ENCODE measurements around the gene IKZF2. TPM values are rescaled to one million over a fixed set of nuclear protein-coding genes. Genes with fewer than 3 reads are reported as not detected.

The IKZF2 gene
- total and polyA plus RNA-seq, 2 of the 4 experiments (the other 2 are of a cell fraction), result 2.1 to 25.5 TPM

DNA sequence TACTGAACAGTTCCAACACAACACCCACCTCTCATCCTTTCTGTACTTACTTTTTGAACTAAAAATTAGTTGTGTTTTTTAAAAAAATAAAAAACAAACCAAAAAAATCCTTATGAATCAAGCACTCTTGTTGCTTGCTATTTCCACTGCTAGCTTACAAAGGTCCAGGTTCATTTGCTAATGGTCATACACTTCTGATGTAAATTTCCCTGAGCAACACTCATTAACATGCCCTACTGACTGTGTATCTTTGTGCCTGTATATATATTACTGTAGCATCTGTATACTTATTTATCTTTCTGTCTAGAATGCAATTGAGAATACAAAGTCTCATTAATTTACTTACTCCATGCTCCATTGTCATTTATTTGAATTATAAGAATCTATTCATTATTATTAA, 30.3 kb upstream of the IKZF2 start:
- ChIA-PET CTCF (no interaction called here), POLR2A (ENCODE audit: unreplicated experiment) (no interaction called here)
- Histone ChIP-seq H4K8ac (ENCODE audit: low read depth in 2 of 2, low read length in 2 of 2) (no peak overlapping the region), H3K14ac (replicated peaks; ENCODE audit: low read depth, low read length) (no peak overlapping the region), H3K36me3 (ENCODE audit: control insufficient read depth, insufficient read depth, low read length) (no peaks in the 10 kb centered on the region), H4K5ac (ENCODE audit: low read depth, low read length) (no peak overlapping the region), H4K91ac (ENCODE audit: insufficient read depth, low read depth, low read length) (no peak overlapping the region), H2BK15ac (ENCODE audit: low read depth, low read length) (no peak overlapping the region), H2AK5ac (ENCODE audit: low read depth, low read length) (no peak overlapping the region), H2BK5ac (ENCODE audit: low read depth, low read length, poor library complexity, severe bottlenecking) (no peak overlapping the region), H3K56ac (ENCODE audit: extremely low read depth, insufficient read depth, low read length) (no peak overlapping the region), H2BK120ac (ENCODE audit: low read depth, low read length) (no peak overlapping the region), H3K9ac (ENCODE audit: low read depth, low read length) (no peak overlapping the region), H3K27me3 (ENCODE audit: control insufficient read depth, insufficient read depth, low read length) (no peaks in the 10 kb centered on the region), H2AFZ (replicated peaks; ENCODE audit: low read length, poor library complexity) (no peak overlapping the region), H2BK20ac (ENCODE audit: low read depth, low read length) (no peak overlapping the region), H3K4me3 (ENCODE audit: insufficient read depth, low read depth, low read length) (no peak overlapping the region), H3K18ac (ENCODE audit: low read depth, low read length) (no peak overlapping the region), H2AK9ac (replicated peaks; ENCODE audit: low read depth, low read length, poor library complexity) (no peak overlapping the region), H3K4me1 (ENCODE audit: control insufficient read depth, insufficient read depth, low read length) (peaks cover 3% of the 10 kb centered on the region; the same call in 1 of the 2 replicates), H4K20me1 (ENCODE audit: insufficient read depth, low read length) (no peaks in the 10 kb centered on the region), H3K23ac (ENCODE audit: low read depth, low read length) (no peak overlapping the region), H3K27ac (ENCODE audit: insufficient read depth, low read length) (no peak overlapping the region), H3K79me1 (ENCODE audit: low read depth in 1 of 2, low read length in 2 of 2) (no peaks in the 10 kb centered on the region), H3K9me1 (ENCODE audit: insufficient read depth, low read length) (no peaks in the 10 kb centered on the region), H3K4ac (ENCODE audit: low read depth, low read length) (no peak overlapping the region), H3K4me2 (ENCODE audit: low read depth, low read length) (no peak overlapping the region), H3K9me3 (ENCODE audit: control insufficient read depth, insufficient read depth, low read length) (no peaks in the 10 kb centered on the region)
- in situ Hi-C loops (cut with MboI; ENCODE audit: low sequenced_read_pairs) (no loop called here), dilution Hi-C loops (cut with HindIII; ENCODE audit: low sequenced_read_pairs, unreplicated experiment) (no loop called here), intact Hi-C loops (cut with micrococcal nuclease) (no loop called here)
- no TSS peak for BruUV-seq (replicated peaks)
- ATAC-seq (ENCODE audit: low read depth), result no peak
- TF ChIP-seq, protein P1, sequence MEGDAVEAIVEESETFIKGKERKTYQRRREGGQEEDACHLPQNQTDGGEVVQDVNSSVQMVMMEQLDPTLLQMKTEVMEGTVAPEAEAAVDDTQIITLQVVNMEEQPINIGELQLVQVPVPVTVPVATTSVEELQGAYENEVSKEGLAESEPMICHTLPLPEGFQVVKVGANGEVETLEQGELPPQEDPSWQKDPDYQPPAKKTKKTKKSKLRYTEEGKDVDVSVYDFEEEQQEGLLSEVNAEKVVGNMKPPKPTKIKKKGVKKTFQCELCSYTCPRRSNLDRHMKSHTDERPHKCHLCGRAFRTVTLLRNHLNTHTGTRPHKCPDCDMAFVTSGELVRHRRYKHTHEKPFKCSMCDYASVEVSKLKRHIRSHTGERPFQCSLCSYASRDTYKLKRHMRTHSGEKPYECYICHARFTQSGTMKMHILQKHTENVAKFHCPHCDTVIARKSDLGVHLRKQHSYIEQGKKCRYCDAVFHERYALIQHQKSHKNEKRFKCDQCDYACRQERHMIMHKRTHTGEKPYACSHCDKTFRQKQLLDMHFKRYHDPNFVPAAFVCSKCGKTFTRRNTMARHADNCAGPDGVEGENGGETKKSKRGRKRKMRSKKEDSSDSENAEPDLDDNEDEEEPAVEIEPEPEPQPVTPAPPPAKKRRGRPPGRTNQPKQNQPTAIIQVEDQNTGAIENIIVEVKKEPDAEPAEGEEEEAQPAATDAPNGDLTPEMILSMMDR (conservative IDR thresholded peaks at IDR 0.05; ENCODE audit: low read depth, low read length), result no peak
- no peak for TF ChIP-seq CHD1 (IDR thresholded peaks at IDR 0.05; ENCODE audit: low read depth, low read length)
- no peak for DNase-seq

Measured in IMR-90 (cell line).